ENCODE measurements around the gene MN1.

DNA sequence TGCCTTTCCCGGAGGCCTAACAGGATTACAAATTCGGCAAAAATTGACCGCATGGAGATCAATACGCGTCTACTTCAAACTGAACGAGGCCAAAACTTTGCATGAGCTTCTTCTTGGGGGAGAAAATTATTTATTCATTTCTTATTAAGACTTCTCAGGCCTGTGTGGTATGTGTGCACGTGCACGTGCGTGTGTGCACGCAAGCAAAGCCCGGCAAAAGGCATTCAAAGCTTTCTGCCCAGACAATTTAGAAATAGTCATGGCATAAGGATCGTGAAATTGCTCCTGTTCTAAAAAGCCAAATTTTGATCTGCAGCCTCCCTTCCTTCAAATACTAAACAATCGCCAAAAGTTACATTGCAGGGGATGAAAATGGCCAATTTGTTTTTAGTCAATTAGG is 14.6 kb downstream of the MN1 start:
- no peak for TF ChIP-seq POLR2A (IDR thresholded peaks at IDR 0.05)
- TF ChIP-seq CTCF (IDR thresholded peaks at IDR 0.05): no peak

Data from vagina (tissue), 2 donors.